Hepatocyte (in vitro differentiated cells): ENCODE results near the gene CIAO3. TPM values are rescaled to one million over a fixed set of nuclear protein-coding genes. Genes with fewer than 3 reads are reported as not detected.

Experiments used
- DNase-seq: peaks from one replicate; pipeline ENCODE4 v3.0.0-alpha.2; 2016; ENCODE audit warnings: low spot score
- H2AFZ ChIP-seq: fragments of 200-600 bp; sonication (generic); 2 replicates; pipeline ENCODE4 v1.6.0; 2016; ENCODE audit warnings: antibody characterized with exemption, mild to moderate bottlenecking
- H3K27ac ChIP-seq: fragments of 200-600 bp; sonication (generic); 2 replicates; pipeline ENCODE4 v1.5.1; 2016; ENCODE audit warnings: mild to moderate bottlenecking
- H3K27me3 ChIP-seq: fragments of 200-600 bp; sonication (generic); 2 replicates; pipeline ENCODE4 v1.6.1; 2016
- H3K36me3 ChIP-seq: fragments of 200-600 bp; sonication (generic); replicated peaks from 2 replicates; pipeline ENCODE4 v1.5.1; 2016; ENCODE audit warnings: low read depth; ENCODE audit not compliant: insufficient read depth
- H3K4me1 ChIP-seq: fragments of 200-600 bp; sonication (generic); 2 replicates; pipeline ENCODE4 v1.5.1; 2016; ENCODE audit warnings: mild to moderate bottlenecking, moderate library complexity; ENCODE audit not compliant: insufficient read depth
- H3K4me2 ChIP-seq: fragments of 200-600 bp; sonication (generic); 2 replicates; pipeline ENCODE4 v1.6.0; 2016
- H3K4me3 ChIP-seq: fragments of 200-600 bp; sonication (generic); 2 replicates; pipeline ENCODE4 v1.5.1; 2016; ENCODE audit warnings: mild to moderate bottlenecking
- H3K79me2 ChIP-seq: fragments of 200-600 bp; sonication (generic); 2 replicates; pipeline ENCODE4 v1.6.0; 2017; ENCODE audit warnings: mild to moderate bottlenecking
- H3K9me2 ChIP-seq: fragments of 200-600 bp; sonication (generic); replicated peaks from 2 replicates; pipeline ENCODE4 v1.6.0; 2017; ENCODE audit warnings: mild to moderate bottlenecking; ENCODE audit not compliant: insufficient read depth
- H3K9me3 ChIP-seq: fragments of 200-600 bp; sonication (generic); 2 replicates; pipeline ENCODE4 v1.5.1; 2016; ENCODE audit warnings: low read depth, mild to moderate bottlenecking
- H4K20me1 ChIP-seq: fragments of 200-600 bp; sonication (generic); 2 replicates; pipeline ENCODE4 v1.6.0; 2016; ENCODE audit warnings: mild to moderate bottlenecking; ENCODE audit not compliant: insufficient read depth, poor library complexity, severe bottlenecking
- CTCF ChIP-seq: fragments of 200-600 bp; sonication (generic); IDR thresholded peaks from 2 replicates; pipeline ENCODE4 v1.5.1; 2016; ENCODE audit warnings: antibody characterized with exemption, mild to moderate bottlenecking; ENCODE audit not compliant: poor library complexity
- EZH2 ChIP-seq: fragments of 200-600 bp; sonication (generic); IDR thresholded peaks from 2 replicates; pipeline ENCODE4 v1.6.1; 2016; ENCODE audit warnings: antibody characterized with exemption, mild to moderate bottlenecking, borderline replicate concordance
- EZH2phosphoT487 ChIP-seq: fragments of 200-600 bp; sonication (generic); IDR thresholded peaks from one replicate; pipeline ENCODE4 v1.6.1; 2018; ENCODE audit warnings: antibody characterized with exemption, mild to moderate bottlenecking, low read depth, moderate library complexity; ENCODE audit not compliant: unreplicated experiment, severe bottlenecking
- WGBS: methylation state at CpG from one replicate; pipeline ENCODE4 v1.1.6; 2016; ENCODE audit warnings: low lambda C conversion rate; ENCODE audit errors: missing lambda C conversion rate; 5-methylcytosine and 5-hydroxymethylcytosine counted together
- microRNA counts: library from miRNA; unstranded; fragments of <30 nt; microRNA quantifications from one replicate; lab custom pipeline; 2017
- microRNA-seq: library from miRNA; unstranded; fragments of <30 nt; microRNA quantifications from one replicate; pipeline ENCODE4, GENCODE V29; 2017
- polyA plus RNA-seq: library from polyadenylated mRNA; unstranded; fragments of >200 nt; fragmentation: Nextera tagmentation; extraction: Ambion mirVana; gene quantifications from 2 replicates; pipeline ENCODE4 v1.2.1, GENCODE V29; 2016
- small RNA-seq: library from RNA; depleted of rRNA; stranded (forward); fragments of <200 nt; gene quantifications from one replicate; pipeline ENCODE3, GENCODE V24; 2014
- total RNA-seq: library from RNA; depleted of rRNA; stranded (reverse); fragments of >200 nt; gene quantifications from 2 replicates; pipeline ENCODE4 v1.2.3, GENCODE V29; 2014

The CIAO3 gene
- total and polyA plus RNA-seq, 2 experiments from 2014 or later, result 39.0 to 42.8 TPM

- Histone ChIP-seq H3K4me1 (peaks cover 33% of the 10 kb centered on the region), H3K9me2 (no peaks in the 10 kb centered on the region), H3K36me3 (no peaks in the 10 kb centered on the region), H2AFZ (no peak overlapping the region), H3K4me2 (peak overlapping the region; percentile 99), H3K79me2 (peaks cover 32% of the 10 kb centered on the region), H3K27me3 (no peaks in the 10 kb centered on the region), H3K9me3 (no peaks in the 10 kb centered on the region), H4K20me1 (peaks cover 27% of the 10 kb centered on the region), H3K27ac (peak overlapping the region; percentile 97), H3K4me3 (peak overlapping the region; percentile 100)
- TF ChIP-seq CTCF, result peak; percentile 14
- no peak for TF ChIP-seq EZH2
- TF ChIP-seq EZH2phosphoT487, result no peak
- peak; percentile 66 for DNase-seq
- 63% methylated on average over 44 of the region's 44 CpGs for WGBS
Measured at GRCh38 chr16:680967-681745, 59.6 kb downstream of the CIAO3 start.

DNA sequence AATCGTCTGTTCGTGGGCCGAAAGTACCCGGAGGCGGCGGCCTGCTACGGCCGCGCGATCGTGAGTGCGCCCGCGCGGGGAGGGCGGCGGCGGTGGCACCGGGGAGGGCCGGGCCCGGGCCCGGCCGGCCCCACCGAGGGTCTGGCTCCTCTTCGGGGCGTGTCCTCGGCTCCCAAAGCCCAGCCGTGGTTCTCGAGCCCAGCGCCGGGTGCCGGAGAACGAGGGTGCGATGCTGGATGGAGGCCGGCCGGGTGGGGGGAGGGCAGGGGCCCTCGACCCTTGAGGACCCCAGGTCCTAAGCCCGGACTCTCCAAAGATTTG is 60.2 kb downstream of the CIAO3 start:
- no peaks in the 10 kb centered on the region for H3K27me3 ChIP-seq
- H3K4me3 ChIP-seq, result peak overlapping the region; percentile 100
- H4K20me1 ChIP-seq, result peaks cover 27% of the 10 kb centered on the region
- no peaks in the 10 kb centered on the region for H3K9me3 ChIP-seq
- 1% methylated on average over 26 of the region's 38 CpGs for WGBS
- no peaks in the 10 kb centered on the region for H3K9me2 ChIP-seq
- H3K4me2 ChIP-seq, result peak overlapping the region; percentile 99
- H2AFZ ChIP-seq, result peak overlapping the region; percentile 94
- peaks cover 38% of the 10 kb centered on the region for H3K4me1 ChIP-seq
- H3K36me3 ChIP-seq, result no peaks in the 10 kb centered on the region
- H3K79me2 ChIP-seq, result peaks cover 32% of the 10 kb centered on the region
- TF ChIP-seq EZH2 (no peak), CTCF (no peak), EZH2phosphoT487 (no peak)
- DNase-seq, result no peak
- H3K27ac ChIP-seq, result peak overlapping the region; percentile 97

DNA sequence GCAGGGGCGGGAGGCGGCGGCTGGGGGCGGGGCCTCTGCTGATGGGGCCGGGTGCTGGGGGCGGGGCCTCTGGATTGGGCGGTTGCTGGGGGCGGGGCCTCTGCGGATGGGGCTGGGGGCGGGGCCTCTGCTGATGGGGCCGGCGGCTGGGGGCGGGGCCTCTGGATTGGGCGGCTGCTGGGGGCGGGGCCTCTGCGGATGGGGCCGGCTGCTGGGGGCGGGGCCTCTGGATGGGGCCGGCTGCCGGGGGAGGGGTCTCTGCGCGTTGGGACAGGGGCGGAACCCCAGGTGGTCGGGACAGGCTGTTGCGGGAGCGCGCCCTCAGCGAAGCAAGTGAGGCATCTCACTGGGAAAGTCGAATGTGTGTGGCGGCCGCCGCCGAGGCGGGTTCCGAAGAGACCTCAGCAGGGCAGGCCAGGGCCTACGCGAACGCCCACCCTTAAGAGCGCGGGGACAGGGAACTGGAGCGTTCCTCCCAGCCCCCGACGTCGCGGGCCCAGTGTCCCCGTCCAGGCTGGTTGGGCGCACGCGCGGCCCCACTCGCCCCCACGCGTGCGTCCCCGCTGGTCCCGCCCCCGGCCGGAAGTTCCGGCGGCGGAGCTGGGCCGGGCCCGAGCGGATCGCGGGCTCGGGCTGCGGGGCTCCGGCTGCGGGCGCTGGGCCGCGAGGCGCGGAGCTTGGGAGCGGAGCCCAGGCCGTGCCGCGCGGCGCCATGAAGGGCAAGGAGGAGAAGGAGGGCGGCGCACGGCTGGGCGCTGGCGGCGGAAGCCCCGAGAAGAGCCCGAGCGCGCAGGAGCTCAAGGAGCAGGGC is 60.8 kb downstream of the CIAO3 start, which contains the start of gene STUB1:
STUB1 (plus strand) TSS at position 597 of the 811 bp plus-strand sequence; CDS start at position 713, 116 bp downstream.
- under 1% methylated on average over 31 of the region's 91 CpGs for WGBS
- TF ChIP-seq EZH2 (no peak), CTCF (no peak), EZH2phosphoT487 (no peak)
- H3K9me2 ChIP-seq, result no peaks in the 10 kb centered on the region
- H3K79me2 ChIP-seq, result peaks cover 32% of the 10 kb centered on the region
- H4K20me1 ChIP-seq, result peaks cover 27% of the 10 kb centered on the region
- no peaks in the 10 kb centered on the region for H3K36me3 ChIP-seq
- H3K9me3 ChIP-seq, result no peaks in the 10 kb centered on the region
- H2AFZ ChIP-seq, result peak within 1 kb of the TSS; percentile 94
- DNase-seq, result peak; percentile 95
- peak within 1 kb of the TSS; percentile 99 for H3K4me2 ChIP-seq
- H3K27ac ChIP-seq, result peak within 1 kb of the TSS; percentile 97
- peaks cover 41% of the 10 kb centered on the region for H3K4me1 ChIP-seq
- H3K27me3 ChIP-seq, result no peaks in the 10 kb centered on the region
- peak within 1 kb of the TSS; percentile 100 for H3K4me3 ChIP-seq

MicroRNAs encoded within 50 kb of the gene (microRNA counts, 767-probe panel; counts per million panel counts)
- microRNA hsa-miR-662 (lab: Ali Mortazavi, UCI), result not detected

Small RNAs within 50 kb of the gene (microRNA-seq; reads per million reads assigned to microRNA genes)
- gene MIR662, result not detected

Small RNAs within 50 kb of the gene (small RNA-seq; reads per million reads assigned to genes)
- gene MIR662, result not detected

Other genes starting within 250 kb of the CIAO3 start
- 41.7 and 51.0 TPM in 2 replicates for gene CAPN15, start 213.3 kb downstream of the CIAO3 start, total RNA-seq
- gene CAPN15, start 213.3 kb downstream of the CIAO3 start, polyA plus RNA-seq, result 42.7 and 47.9 TPM in 2 replicates
- gene PRR35, start 180.6 kb downstream of the CIAO3 start, total RNA-seq, result not detected in 2 replicates
- not detected in 2 replicates for gene PRR35, start 180.6 kb downstream of the CIAO3 start, polyA plus RNA-seq
- 1.0 and 1.2 TPM in 2 replicates for gene NHLRC4, start 174.0 kb downstream of the CIAO3 start, total RNA-seq
- 0.25 and 1.7 TPM in 2 replicates for gene NHLRC4, start 174.0 kb downstream of the CIAO3 start, polyA plus RNA-seq
- 26.7 and 30.0 TPM in 2 replicates for gene PIGQ, start 171.0 kb downstream of the CIAO3 start, total RNA-seq
- 58.6 and 64.6 TPM in 2 replicates for gene PIGQ, start 171.0 kb downstream of the CIAO3 start, polyA plus RNA-seq
- 28.4 and 30.2 TPM in 2 replicates for gene RAB40C, start 150.9 kb downstream of the CIAO3 start, total RNA-seq
- gene RAB40C, start 150.9 kb downstream of the CIAO3 start, polyA plus RNA-seq, result 30.8 and 32.7 TPM in 2 replicates
- 0.24 and 0.43 TPM in 2 replicates for gene WFIKKN1, start 110.0 kb downstream of the CIAO3 start, total RNA-seq
- 0.88 and 2.1 TPM in 2 replicates for gene WFIKKN1, start 110.0 kb downstream of the CIAO3 start, polyA plus RNA-seq
- 75.4 and 77.9 TPM in 2 replicates for gene METTL26, start 104.7 kb downstream of the CIAO3 start, total RNA-seq
- gene METTL26, start 104.7 kb downstream of the CIAO3 start, polyA plus RNA-seq, result 151 and 155 TPM in 2 replicates
- gene MCRIP2, start 99.2 kb downstream of the CIAO3 start, total RNA-seq, result 43.0 and 61.4 TPM in 2 replicates
- gene MCRIP2, start 99.2 kb downstream of the CIAO3 start, polyA plus RNA-seq, result 95.2 and 100 TPM in 2 replicates
- 6.4 and 14.4 TPM in 2 replicates for gene WDR90, start 91.6 kb downstream of the CIAO3 start, total RNA-seq
- gene WDR90, start 91.6 kb downstream of the CIAO3 start, polyA plus RNA-seq, result 25.1 and 30.3 TPM in 2 replicates
- 41.8 and 63.2 TPM in 2 replicates for gene RHOT2, start 72.9 kb downstream of the CIAO3 start, total RNA-seq
- 158 and 201 TPM in 2 replicates for gene RHOT2, start 72.9 kb downstream of the CIAO3 start, polyA plus RNA-seq
- gene RHBDL1, start 65.3 kb downstream of the CIAO3 start, total RNA-seq, result 2.3 and 3.4 TPM in 2 replicates
- gene RHBDL1, start 65.3 kb downstream of the CIAO3 start, polyA plus RNA-seq, result 4.2 and 8.1 TPM in 2 replicates
- 116 TPM in 2 replicates for gene STUB1, start 60.6 kb downstream of the CIAO3 start, total RNA-seq
- 231 and 249 TPM in 2 replicates for gene STUB1, start 60.6 kb downstream of the CIAO3 start, polyA plus RNA-seq
- 44.3 and 47.8 TPM in 2 replicates for gene JMJD8, start 56.7 kb downstream of the CIAO3 start, total RNA-seq
- 83.4 and 84.3 TPM in 2 replicates for gene JMJD8, start 56.7 kb downstream of the CIAO3 start, polyA plus RNA-seq
- gene WDR24, start 50.6 kb downstream of the CIAO3 start, total RNA-seq, result 6.7 and 15.1 TPM in 2 replicates
- gene WDR24, start 50.6 kb downstream of the CIAO3 start, polyA plus RNA-seq, result 22.2 and 24.0 TPM in 2 replicates
- 0.07 and 0.28 TPM in 2 replicates for gene FBXL16, start 35.2 kb downstream of the CIAO3 start, total RNA-seq
- gene FBXL16, start 35.2 kb downstream of the CIAO3 start, polyA plus RNA-seq, result 0.28 and 0.38 TPM in 2 replicates
- 8.3 and 22.7 TPM in 2 replicates for gene METRN, start 25.9 kb downstream of the CIAO3 start, total RNA-seq
- 68.1 and 80.4 TPM in 2 replicates for gene METRN, start 25.9 kb downstream of the CIAO3 start, polyA plus RNA-seq
- 32.0 and 38.8 TPM in 2 replicates for gene ANTKMT, start 19.9 kb downstream of the CIAO3 start, total RNA-seq
- 81.0 and 81.8 TPM in 2 replicates for gene ANTKMT, start 19.9 kb downstream of the CIAO3 start, polyA plus RNA-seq
- gene CCDC78, start 14.6 kb downstream of the CIAO3 start, total RNA-seq, result 2.2 and 3.4 TPM in 2 replicates
- 5.8 and 6.8 TPM in 2 replicates for gene CCDC78, start 14.6 kb downstream of the CIAO3 start, polyA plus RNA-seq
- gene HAGHL, start 13.9 kb downstream of the CIAO3 start, total RNA-seq, result 14.5 and 15.5 TPM in 2 replicates
- 31.5 and 32.3 TPM in 2 replicates for gene HAGHL, start 13.9 kb downstream of the CIAO3 start, polyA plus RNA-seq
- gene MSLN, start 19.7 kb upstream of the CIAO3 start, total RNA-seq, result 2.4 and 2.5 TPM in 2 replicates
- 5.6 and 8.0 TPM in 2 replicates for gene MSLN, start 19.7 kb upstream of the CIAO3 start, polyA plus RNA-seq
- gene RPUSD1, start 47.4 kb upstream of the CIAO3 start, total RNA-seq, result 25.2 and 27.6 TPM in 2 replicates
- 34.5 and 37.8 TPM in 2 replicates for gene RPUSD1, start 47.4 kb upstream of the CIAO3 start, polyA plus RNA-seq
- 5.1 and 9.7 TPM in 2 replicates for gene CHTF18, start 47.6 kb upstream of the CIAO3 start, total RNA-seq
- gene CHTF18, start 47.6 kb upstream of the CIAO3 start, polyA plus RNA-seq, result 18.1 and 21.6 TPM in 2 replicates
- not detected in 2 replicates for gene GNG13, start 59.7 kb upstream of the CIAO3 start, total RNA-seq
- gene GNG13, start 59.7 kb upstream of the CIAO3 start, polyA plus RNA-seq, result not detected in 2 replicates
- 25.8 and 27.2 TPM in 2 replicates for gene LMF1, start 230.0 kb upstream of the CIAO3 start, total RNA-seq
- 29.3 and 34.3 TPM in 2 replicates for gene LMF1, start 230.0 kb upstream of the CIAO3 start, polyA plus RNA-seq
- 2.7 and 3.8 TPM in 2 replicates for gene SOX8, start 240.8 kb upstream of the CIAO3 start, total RNA-seq
- 3.8 and 4.7 TPM in 2 replicates for gene SOX8, start 240.8 kb upstream of the CIAO3 start, polyA plus RNA-seq